H7 (cell line): ENCODE results near the gene EP400. TPM values are rescaled to one million over a fixed set of nuclear protein-coding genes. Genes with fewer than 3 reads are reported as not detected.

Experiments
- DNase-seq: peaks from one replicate; pipeline ENCODE4 v3.0.0; 2012
- H3K27me3 ChIP-seq: 2 replicates; pipeline ENCODE4 v1.6.0; 2011; ENCODE audit warnings: mild to moderate bottlenecking, low read length; ENCODE audit not compliant: control insufficient read depth, insufficient read depth
- H3K36me3 ChIP-seq: replicated peaks from 2 replicates; pipeline ENCODE4 v1.5.1; 2011; ENCODE audit warnings: low read length; ENCODE audit not compliant: control insufficient read depth, insufficient read depth
- H3K4me3 ChIP-seq: 2 replicates; pipeline ENCODE4 v1.5.1; 2011; ENCODE audit warnings: low read depth, mild to moderate bottlenecking, control low read depth, low read length, moderate library complexity; ENCODE audit not compliant: insufficient read depth
- total RNA-seq: library from RNA; depleted of rRNA; stranded (reverse); fragments of >200 nt; shearing (Covaris generic); gene quantifications from 2 replicates; pipeline ENCODE4 v1.2.3, GENCODE V29; 2014

Gene EP400
- total RNA-seq, 1 experiment from 2014 or later = 7.4 TPM

- DNase-seq = no peak
Observed at GRCh38 chr12:132065609-132066344, 116.0 kb downstream of the EP400 start.

GRCh38 chr12:132066345-132066685, 116.6 kb downstream of the EP400 start:
- no peak for DNase-seq
- Histone ChIP-seq H3K4me3 (no peak overlapping the region), H3K36me3 (peaks cover 30% of the 10 kb centered on the region), H3K27me3 (no peaks in the 10 kb centered on the region)

More at GRCh38 chr12:132065609-132066344, 116.0 kb downstream of the EP400 start:
- Histone ChIP-seq H3K27me3 (no peaks in the 10 kb centered on the region), H3K36me3 (peaks cover 29% of the 10 kb centered on the region), H3K4me3 (no peak overlapping the region)

DNA sequence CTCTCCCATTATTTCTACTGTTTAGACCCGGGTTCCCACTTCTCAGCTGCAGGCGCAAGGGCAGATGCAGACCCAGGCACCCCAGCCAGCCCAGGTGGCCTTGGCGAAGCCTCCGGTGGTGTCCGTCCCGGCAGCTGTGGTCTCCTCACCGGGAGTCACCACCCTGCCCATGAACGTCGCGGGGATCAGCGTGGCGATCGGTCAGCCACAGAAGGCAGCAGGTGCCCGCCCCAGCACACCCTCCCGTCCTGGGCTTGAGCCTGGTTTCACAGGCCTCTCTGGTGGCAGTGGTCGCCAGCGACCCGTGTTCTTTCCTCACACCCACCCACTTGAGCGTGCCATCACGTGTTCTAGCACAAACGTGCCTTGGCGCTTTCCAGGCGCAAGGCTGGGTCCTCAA, 117.0 kb downstream of the EP400 start:
- H3K4me3 ChIP-seq = no peak overlapping the region
- H3K36me3 ChIP-seq = peaks cover 27% of the 10 kb centered on the region
- H3K27me3 ChIP-seq = no peaks in the 10 kb centered on the region
- no peak for DNase-seq

DNA sequence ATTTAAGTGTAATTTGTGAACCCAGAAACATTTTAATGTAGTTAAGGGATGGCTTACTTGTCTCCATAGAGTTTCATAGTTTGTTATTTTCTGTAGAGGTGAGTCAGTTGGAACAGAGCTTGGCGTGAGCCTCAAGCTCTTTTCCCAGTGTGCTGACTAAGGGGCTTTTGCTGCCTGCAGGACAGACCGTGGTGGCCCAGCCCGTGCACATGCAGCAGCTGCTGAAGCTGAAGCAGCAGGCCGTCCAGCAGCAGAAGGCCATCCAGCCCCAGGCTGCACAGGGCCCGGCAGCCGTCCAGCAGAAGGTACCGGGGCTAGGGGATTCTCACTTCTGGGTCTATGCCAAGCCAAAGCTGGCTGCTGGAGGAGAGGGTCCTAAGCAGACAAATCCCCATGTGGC, 117.4 kb downstream of the EP400 start:
- Histone ChIP-seq H3K4me3 (no peak overlapping the region), H3K27me3 (no peaks in the 10 kb centered on the region), H3K36me3 (peaks cover 26% of the 10 kb centered on the region)
- DNase-seq = no peak

DNA sequence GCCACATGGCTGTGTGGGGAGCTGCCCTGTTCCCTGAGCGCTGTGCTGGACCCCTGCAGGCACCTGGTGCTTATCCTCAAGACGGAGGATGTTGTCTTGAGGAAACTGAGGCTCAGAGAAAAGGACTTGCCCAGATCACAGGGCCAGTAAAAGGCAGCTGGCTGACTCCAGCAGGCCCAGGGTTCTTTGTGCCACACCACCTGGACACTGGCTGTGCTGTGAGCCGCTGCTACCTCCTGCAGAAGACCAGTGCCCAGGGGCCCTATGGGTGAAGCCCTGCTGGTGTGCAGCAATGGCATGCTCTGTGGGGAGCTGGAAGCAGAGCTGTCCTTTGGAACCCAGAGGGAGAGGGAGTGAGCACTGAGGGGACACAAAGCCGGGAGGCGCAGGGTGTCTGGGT, 118.5 kb downstream of the EP400 start:
- no peak for DNase-seq
- peaks cover 22% of the 10 kb centered on the region for H3K36me3 ChIP-seq
- H3K27me3 ChIP-seq = no peaks in the 10 kb centered on the region
- no peak overlapping the region for H3K4me3 ChIP-seq

DNA sequence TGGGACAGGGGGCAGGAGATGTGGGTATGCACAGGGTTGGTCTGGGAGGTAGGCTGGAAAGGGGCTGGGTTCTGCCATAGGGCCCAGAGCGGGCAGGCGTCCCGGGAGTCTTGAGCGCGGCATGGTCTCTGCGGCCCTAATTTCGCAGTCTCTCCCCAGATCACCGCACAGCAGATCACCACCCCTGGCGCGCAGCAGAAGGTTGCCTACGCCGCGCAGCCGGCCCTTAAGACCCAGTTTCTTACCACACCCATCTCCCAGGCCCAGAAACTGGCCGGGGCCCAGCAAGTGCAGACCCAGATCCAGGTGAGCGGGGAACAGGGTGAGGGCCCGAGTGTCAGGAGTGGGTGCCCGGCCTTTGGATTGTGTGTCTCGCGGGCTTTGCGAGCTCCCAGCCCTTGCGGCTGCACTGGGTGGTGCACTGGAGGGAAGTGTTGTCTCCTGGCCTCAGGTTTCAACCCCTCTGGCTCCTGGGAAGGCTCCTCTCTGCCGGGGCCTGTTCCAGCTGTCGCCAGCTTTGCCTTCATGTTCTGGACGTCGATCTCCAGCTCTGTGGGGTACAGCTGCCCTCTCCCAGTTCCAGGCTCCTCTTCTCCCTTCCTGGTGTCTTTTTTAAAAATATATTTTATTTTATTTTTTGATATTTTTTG, 119.7 kb downstream of the EP400 start:
- H3K4me3 ChIP-seq = no peak overlapping the region

GRCh38 chr12:132070298-132070697, 120.6 kb downstream of the EP400 start:
- Histone ChIP-seq H3K4me3 (no peak overlapping the region), H3K27me3 (no peaks in the 10 kb centered on the region)

More for the DNA sequence above, 119.7 kb downstream of the EP400 start:
- H3K36me3 ChIP-seq = peaks cover 19% of the 10 kb centered on the region
- DNase-seq = no peak
- no peaks in the 10 kb centered on the region for H3K27me3 ChIP-seq

DNA sequence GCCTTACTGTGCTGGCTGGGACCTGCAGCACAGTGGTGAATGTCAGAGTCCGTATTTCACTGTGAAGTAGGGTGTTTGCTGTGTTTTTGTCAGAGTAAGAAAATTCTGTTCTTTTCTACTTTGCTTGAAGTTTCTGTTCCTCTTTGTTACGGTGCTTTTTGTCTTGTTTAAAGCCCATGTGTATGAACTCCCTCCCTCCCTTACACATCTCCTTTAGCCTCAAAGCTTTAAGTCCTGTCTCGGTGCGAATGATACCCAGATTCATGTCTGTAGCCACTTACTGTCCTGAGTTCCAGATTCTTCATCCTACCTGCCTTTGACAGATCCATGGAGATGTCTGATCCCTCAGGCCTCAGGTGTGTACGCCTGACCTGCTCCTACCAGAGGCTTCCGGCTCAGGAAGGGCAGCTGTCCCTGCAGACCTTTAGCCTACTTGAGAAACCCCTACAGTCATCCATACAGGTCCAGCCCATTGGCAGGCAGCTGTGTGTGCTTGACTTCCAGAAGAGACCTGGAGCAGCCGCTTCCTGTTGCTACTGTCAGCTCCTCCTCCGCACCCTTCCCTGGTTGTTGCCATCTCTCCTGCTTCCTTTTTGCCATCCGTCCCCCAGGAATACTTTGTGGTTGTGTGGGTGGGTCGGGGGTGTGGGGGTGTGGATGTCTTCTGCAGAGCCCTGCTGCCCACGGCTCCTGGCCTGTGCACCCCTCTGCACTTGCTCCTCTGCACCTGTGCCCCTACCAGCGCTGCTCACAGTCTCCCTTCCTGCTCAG, 121.5 kb downstream of the EP400 start:
- DNase-seq = no peak
- Histone ChIP-seq H3K4me3 (no peak overlapping the region), H3K27me3 (no peaks in the 10 kb centered on the region), H3K36me3 (peaks cover 19% of the 10 kb centered on the region)

More at GRCh38 chr12:132070298-132070697, 120.6 kb downstream of the EP400 start:
- DNase-seq = no peak
- H3K36me3 ChIP-seq = peaks cover 18% of the 10 kb centered on the region

DNA sequence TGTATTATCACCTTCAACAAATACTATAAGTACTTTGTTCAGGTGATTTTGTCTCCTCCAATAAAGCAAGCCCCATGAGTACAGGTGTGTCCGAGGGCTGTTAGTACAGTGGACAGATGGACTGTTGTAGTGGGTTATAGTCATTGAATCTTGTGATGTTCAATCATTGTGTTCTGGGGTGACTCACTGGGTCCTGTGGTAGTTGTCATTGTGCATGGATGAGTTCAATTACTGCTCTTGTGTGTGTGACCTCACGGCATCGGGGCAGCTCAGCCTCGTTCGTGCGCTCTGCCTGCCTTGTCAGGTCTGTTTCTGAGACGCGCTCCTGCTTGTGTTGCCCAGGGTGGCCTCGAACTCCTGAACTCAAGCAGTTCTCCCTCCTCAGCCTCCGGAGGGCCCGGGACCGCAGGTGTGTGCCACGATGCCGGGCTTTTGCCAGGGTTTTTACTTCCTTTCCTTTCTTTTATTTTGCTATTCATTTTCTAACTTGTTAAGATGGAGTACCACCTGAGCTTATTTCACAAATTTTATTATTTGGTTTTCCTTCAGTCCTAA, 122.2 kb downstream of the EP400 start:
- H3K4me3 ChIP-seq = no peak overlapping the region
- peaks cover 21% of the 10 kb centered on the region for H3K36me3 ChIP-seq
- no peak for DNase-seq
- H3K27me3 ChIP-seq = no peaks in the 10 kb centered on the region

DNA sequence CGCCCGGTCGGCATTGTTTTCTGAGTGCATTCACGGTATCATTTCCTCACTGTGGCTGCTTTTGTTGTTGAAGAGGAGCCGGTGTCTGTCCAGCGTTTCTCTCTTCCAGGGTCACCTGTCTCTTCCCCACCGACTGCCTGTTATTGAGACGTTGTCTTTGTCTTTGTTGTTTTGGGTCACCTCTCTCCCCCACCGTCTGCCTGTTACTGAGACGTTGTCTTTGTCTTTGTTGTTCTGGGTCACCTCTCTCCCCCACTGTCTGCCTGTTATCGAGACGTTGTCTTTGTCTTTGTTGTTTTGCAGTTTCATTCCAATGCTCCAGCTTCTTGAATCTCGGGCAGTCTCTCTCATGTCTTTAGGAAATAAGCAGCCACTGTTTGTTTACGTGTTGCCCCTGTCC, 124.5 kb downstream of the EP400 start:
- peaks cover 18% of the 10 kb centered on the region for H3K36me3 ChIP-seq
- no peak for DNase-seq
- no peak overlapping the region for H3K4me3 ChIP-seq
- no peaks in the 10 kb centered on the region for H3K27me3 ChIP-seq

- Histone ChIP-seq H3K4me3 (no peak overlapping the region), H3K36me3 (peaks cover 16% of the 10 kb centered on the region), H3K27me3 (no peaks in the 10 kb centered on the region)
- peak; percentile 76 for DNase-seq
Observed at GRCh38 chr12:132075026-132075713, 125.4 kb downstream of the EP400 start.

GRCh38 chr12:132075714-132076553, 126.2 kb downstream of the EP400 start:
- no peak for DNase-seq
- Histone ChIP-seq H3K27me3 (no peaks in the 10 kb centered on the region), H3K36me3 (peaks cover 15% of the 10 kb centered on the region), H3K4me3 (no peak overlapping the region)

DNA sequence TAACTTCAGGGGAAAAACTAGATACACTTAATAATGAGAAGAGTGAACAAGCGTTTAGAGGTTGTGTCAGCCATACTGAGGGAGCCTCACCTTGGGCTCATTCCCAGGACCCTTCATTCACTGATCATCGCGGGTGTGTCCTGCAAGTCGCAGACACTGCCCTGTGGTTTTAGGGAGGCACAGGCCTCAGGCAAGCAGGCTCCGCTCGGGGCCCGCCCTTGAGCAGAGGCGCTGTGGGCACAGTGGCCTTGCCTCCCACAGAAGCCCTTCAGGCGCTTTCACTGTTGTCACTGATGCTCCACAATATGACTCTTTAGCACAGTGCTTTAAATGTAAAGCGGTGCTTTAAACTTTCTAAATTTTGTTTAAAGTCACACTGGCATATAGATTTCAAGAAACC, 127.0 kb downstream of the EP400 start:
- Histone ChIP-seq H3K27me3 (no peaks in the 10 kb centered on the region), H3K36me3 (peaks cover 13% of the 10 kb centered on the region), H3K4me3 (no peak overlapping the region)
- DNase-seq = no peak
